HCT116 (cell line): ENCODE measurements around the gene GNA12. TPM values are rescaled to one million over a fixed set of nuclear protein-coding genes. Genes with fewer than 3 reads are reported as not detected.

ENCODE experiments used
- ATAC-seq: fragments of 200-7000 bp; cut with Tn5 transposase; 2 replicates; pipeline ENCODE4 v1.9.1; 2020; ENCODE audit warnings: mild to moderate bottlenecking, moderate library complexity
- BruUV-seq: library from RNA; stranded (reverse); fragments of 400-500 nt; replicated peaks from 2 replicates; lab custom pipeline; 2021; lab: Mats Ljungman, UMichigan
- CTCF ChIA-PET: fragments of 300-600 bp; sonication (Branson Sonifier 250); formaldehyde crosslinking; loops from one replicate; lab custom pipeline; 2021; ENCODE audit warnings: antibody characterized with exemption; lab: Charles Lee
- POLR2A ChIA-PET: fragments of 300-600, 350-600 bp; sonication (Branson Sonifier 250); formaldehyde crosslinking; loops from one replicate; lab custom pipeline; 2021; ENCODE audit warnings: antibody characterized with exemption; lab: Charles Lee
- RAD21 ChIA-PET, 2 experiments: fragments of 300-600 bp; sonication (Branson Sonifier 250); formaldehyde crosslinking; loops; one replicate each; lab custom pipeline; 2023; ENCODE audit warnings: low total read pairs in 2 of 2; ENCODE audit not compliant: uncharacterized antibody in 2 of 2, unreplicated experiment in 2 of 2, low non-redundant PET in 1 of 2; lab: Charles Lee
- DNase-seq: peaks from one replicate; pipeline ENCODE4 v3.0.0-alpha.2; 2010; ENCODE audit warnings: low read depth, low spot score
- H2AFZ ChIP-seq: fragments of 200-600 bp; shearing (Covaris generic), sonication (generic); 2 replicates; pipeline ENCODE4 v1.6.1; 2017; ENCODE audit warnings: low read depth, mixed run types, mixed read lengths, antibody characterized with exemption, low read length; ENCODE audit not compliant: poor library complexity, severe bottlenecking
- H3K27ac ChIP-seq: 2 replicates; pipeline ENCODE4 v1.5.1; 2012; ENCODE audit warnings: low read depth, low read length
- H3K27me3 ChIP-seq: fragments of 200-600 bp; sonication (generic); 2 replicates; pipeline ENCODE4 v1.6.1; 2016; ENCODE audit warnings: mixed run types, low read length, mixed read lengths; ENCODE audit not compliant: insufficient read depth
- H3K36me3 ChIP-seq, 2 experiments: fragments of 200-500 bp in 1 of 2; fragments of 200-600 bp in 1 of 2; sonication (Bioruptor generic) in 1 of 2; sonication (generic) in 1 of 2; 2 replicates each; pipeline versions ENCODE4 v1.5.1 to v1.6.1; 2014 to 2016; ENCODE audit warnings: low read length in 2 of 2, inconsistent platforms in 1 of 2, mixed read lengths in 1 of 2, mixed run types in 1 of 2; ENCODE audit not compliant: insufficient read depth in 2 of 2, control insufficient read depth in 1 of 2
- H3K4me1 ChIP-seq, 2 experiments: fragments of 200-600 bp in 1 of 2; sonication (generic) in 1 of 2; 2 replicates each; pipeline versions ENCODE4 v1.5.1 to v1.6.1; 2012 to 2017; ENCODE audit warnings: low read length in 2 of 2, inconsistent platforms in 1 of 2, mild to moderate bottlenecking in 1 of 2, mixed read lengths in 1 of 2, mixed run types in 1 of 2, moderate library complexity in 1 of 2; ENCODE audit not compliant: insufficient read depth in 2 of 2, control insufficient read depth in 1 of 2
- H3K4me2 ChIP-seq: fragments of 200-600 bp; sonication (generic); 2 replicates; pipeline ENCODE4 v1.6.1; 2017; ENCODE audit warnings: mixed run types, low read length, mixed read lengths
- H3K4me3 ChIP-seq, 2 experiments: fragments of 200-600 bp in 1 of 2; sonication (generic) in 1 of 2; replicated peaks in 1 of 2; 2 replicates each; pipeline ENCODE4 v1.5.1; 2011 to 2016; ENCODE audit warnings: low read length in 2 of 2, control low read depth in 1 of 2, low read depth in 1 of 2, mild to moderate bottlenecking in 1 of 2, mixed read lengths in 1 of 2, mixed run types in 1 of 2
- H3K79me2 ChIP-seq: fragments of 200-600 bp; sonication (generic); 2 replicates; pipeline ENCODE4 v1.6.1; 2017; ENCODE audit warnings: mild to moderate bottlenecking, mixed run types, low read length, moderate library complexity, mixed read lengths; ENCODE audit not compliant: insufficient read depth
- H3K9ac ChIP-seq: fragments of 200-600 bp; sonication (generic); 2 replicates; pipeline ENCODE4 v1.6.1; 2016; ENCODE audit warnings: low read length, mixed read lengths
- H3K9me2 ChIP-seq: fragments of 200-600 bp; sonication (generic), shearing (Covaris generic); 2 replicates; pipeline ENCODE4 v1.6.1; 2017; ENCODE audit warnings: mixed run types, mild to moderate bottlenecking, moderate library complexity; ENCODE audit not compliant: insufficient read depth
- H3K9me3 ChIP-seq, 2 experiments: fragments of 200-500 bp in 1 of 2; fragments of 200-600 bp in 1 of 2; sonication (Bioruptor generic) in 1 of 2; sonication (generic) in 1 of 2; 2 replicates each; pipeline ENCODE4 v1.6.1; 2014 to 2017; ENCODE audit warnings: low read length in 2 of 2, mixed read lengths in 2 of 2, inconsistent platforms in 1 of 2, low read depth in 1 of 2, mild to moderate bottlenecking in 1 of 2, mixed run types in 1 of 2, moderate library complexity in 1 of 2; ENCODE audit not compliant: control insufficient read depth in 1 of 2, insufficient read depth in 1 of 2
- H4K20me1 ChIP-seq: fragments of 200-600 bp; sonication (generic), shearing (Covaris generic); 2 replicates; pipeline ENCODE4 v1.6.1; 2017; ENCODE audit warnings: mixed run types, mild to moderate bottlenecking, moderate library complexity; ENCODE audit not compliant: insufficient read depth
- CTCF ChIP-seq, 3 experiments: fragments of 200-600 bp in 1 of 3; sonication (generic) in 1 of 3; IDR thresholded peaks in 2 of 3; conservative IDR thresholded peaks in 1 of 3; 2 replicates each; pipeline ENCODE4 v1.5.1; 2012 to 2017; ENCODE audit warnings: low read depth in 2 of 3, low read length in 2 of 3, antibody characterized with exemption in 1 of 3, borderline replicate concordance in 1 of 3, control low read depth in 1 of 3, mild to moderate bottlenecking in 1 of 3, mixed read lengths in 1 of 3, mixed run types in 1 of 3, moderate library complexity in 1 of 3; ENCODE audit not compliant: insufficient read depth in 1 of 3
- EGR1 ChIP-seq: IDR thresholded peaks from 2 replicates; pipeline ENCODE4 v1.6.1; 2012; ENCODE audit warnings: low read depth
- EZH2phosphoT487 ChIP-seq: fragments of 200-600 bp; IDR thresholded peaks from 2 replicates; pipeline ENCODE4 v1.6.1; 2018; ENCODE audit warnings: antibody characterized with exemption, borderline replicate concordance
- FOSL1 ChIP-seq: IDR thresholded peaks from 2 replicates; pipeline ENCODE4 v1.6.1; 2012; ENCODE audit warnings: low read depth
- RAD21 ChIP-seq: IDR thresholded peaks from 2 replicates; pipeline ENCODE4 v1.6.1; 2012; ENCODE audit warnings: low read depth, mild to moderate bottlenecking
- ZBTB33 ChIP-seq: IDR thresholded peaks from 2 replicates; pipeline ENCODE4 v1.6.1; 2011; ENCODE audit warnings: mild to moderate bottlenecking, low read length, moderate library complexity; ENCODE audit not compliant: insufficient replicate concordance; ENCODE audit errors: extremely low read depth
- intact Hi-C: fragments of 100-400 bp; cut with micrococcal nuclease; formaldehyde crosslinking; loops from 2 replicates; pipeline ENCODE4 v1.10.0; 2022
- total RNA-seq: library from RNA; stranded (reverse); gene quantifications from one replicate; pipeline ENCODE4 v1.2.1, GENCODE V29; 2021; ENCODE audit not compliant: unreplicated experiment

Gene GNA12
- total RNA-seq, 1 experiment from 2014 or later: 32.6 TPM

- BruUV-seq: no TSS peak
- Histone ChIP-seq H3K9ac (no peak overlapping the region), H3K36me3 (no peaks in the 10 kb centered on the region), H3K27ac (no peak overlapping the region), H3K4me1 (peaks cover 0 to 11% of the 10 kb centered on the region in 2 experiments; a peak in 1 of 4 replicates)
- intact Hi-C loops: no loop called here
- no peak for ATAC-seq
- POLR2A ChIA-PET: no interaction called here
- no peak for TF ChIP-seq RAD21
- TF ChIP-seq EGR1: no peak
- TF ChIP-seq ZBTB33: no peak
- TF ChIP-seq EZH2phosphoT487: no peak
- TF ChIP-seq FOSL1: no peak
- no peak for TF ChIP-seq CTCF (IDR thresholded peaks at IDR 0.05 in 2 of 3, conservative IDR thresholded peaks at IDR 0.05 in 1 of 3; ENCODE audit: borderline replicate concordance in 1 of 3, insufficient read depth in 1 of 3, low read depth in 2 of 3, low read length in 2 of 3)
- TF ChIP-seq, all 23 proteins: peak for 0
- no peaks in the 10 kb centered on the region for H3K9me2 ChIP-seq
- H3K79me2 ChIP-seq: 0 out of 2 replicates have a peak, but pooled peaks cover 5% of the 10 kb centered on the region
- DNase-seq: no peak
- ChIA-PET CTCF (no interaction called here), RAD21 (no interaction called here)
- no peak overlapping the region for H2AFZ ChIP-seq
- H3K9me3 ChIP-seq: no peaks in the 10 kb centered on the region
- H3K4me2 ChIP-seq: no peak overlapping the region
- no peaks in the 10 kb centered on the region for H4K20me1 ChIP-seq
- H3K27me3 ChIP-seq: no peaks in the 10 kb centered on the region
- H3K4me3 ChIP-seq: no peak overlapping the region
Measured at GRCh38 chr7:2734751-2735571, 109.1 kb downstream of the GNA12 start.
